ENCODE measurements around the gene ZNF664.
"Not testable (repeated sequence)": the region's sequence is repeated elsewhere in the genome, so short reads cannot be mapped to it uniquely, and the experiment has no call there.

The ZNF664 gene

GRCh38 chr12:123941000-123941399 lies 32.0 kb upstream of the ZNF664 start:
- no peak overlapping the region for H3K9ac ChIP-seq
- peaks cover 44% of the 10 kb centered on the region for H3K36me3 ChIP-seq
- H3K4me3 ChIP-seq, result no peak overlapping the region
- peaks cover 10% of the 10 kb centered on the region for H3K9me3 ChIP-seq
- no peak for TF ChIP-seq Cebpa-rat (IDR thresholded peaks at IDR 0.05)
- no peaks in the 10 kb centered on the region for H3K27me3 ChIP-seq
- H3K4me1 ChIP-seq, result peaks cover 39% of the 10 kb centered on the region
- H3K27ac ChIP-seq, result no peak overlapping the region
- H4K20me1 ChIP-seq, result no peaks in the 10 kb centered on the region
- no peak overlapping the region for H3K4me2 ChIP-seq

- no peaks in the 10 kb centered on the region for H3K27me3 ChIP-seq
- peaks cover 39% of the 10 kb centered on the region for H3K4me1 ChIP-seq
- H3K4me2 ChIP-seq, result no peak overlapping the region
- TF ChIP-seq Cebpa-rat (IDR thresholded peaks at IDR 0.05), result no peak
- peaks cover 41% of the 10 kb centered on the region for H3K36me3 ChIP-seq
- no peaks in the 10 kb centered on the region for H4K20me1 ChIP-seq
- no peak overlapping the region for H3K9ac ChIP-seq
- H3K27ac ChIP-seq, result no peak overlapping the region
- H3K4me3 ChIP-seq, result no peak overlapping the region
- H3K9me3 ChIP-seq, result peaks cover 10% of the 10 kb centered on the region
Observed at GRCh38 chr12:123941624-123942237, 31.3 kb upstream of the ZNF664 start.

GRCh38 chr12:123942238-123942653 lies 30.8 kb upstream of the ZNF664 start:
- Histone ChIP-seq H3K4me3 (no peak overlapping the region), H3K27me3 (no peaks in the 10 kb centered on the region), H3K4me1 (peaks cover 35% of the 10 kb centered on the region), H3K4me2 (no peak overlapping the region), H3K9ac (no peak overlapping the region), H3K36me3 (peaks cover 37% of the 10 kb centered on the region), H3K27ac (no peak overlapping the region), H3K9me3 (peaks cover 10% of the 10 kb centered on the region), H4K20me1 (no peaks in the 10 kb centered on the region)
- no peak for TF ChIP-seq Cebpa-rat (IDR thresholded peaks at IDR 0.05)

- H3K27me3 ChIP-seq, result no peaks in the 10 kb centered on the region
- no peak for TF ChIP-seq Cebpa-rat (IDR thresholded peaks at IDR 0.05)
- no peak overlapping the region for H3K27ac ChIP-seq
- H3K9ac ChIP-seq, result no peak overlapping the region
- peaks cover 10% of the 10 kb centered on the region for H3K9me3 ChIP-seq
- H4K20me1 ChIP-seq, result no peaks in the 10 kb centered on the region
- H3K4me3 ChIP-seq, result no peak overlapping the region
- H3K4me1 ChIP-seq, result peaks cover 26% of the 10 kb centered on the region
- H3K4me2 ChIP-seq, result 0 out of 2 replicates have a peak overlapping the region, but pooled peaks have one; percentile 18
- H3K36me3 ChIP-seq, result peaks cover 37% of the 10 kb centered on the region
Observed at GRCh38 chr12:123942911-123943648, 29.9 kb upstream of the ZNF664 start.

GRCh38 chr12:123943816-123944215 lies 29.2 kb upstream of the ZNF664 start:
- H3K27ac ChIP-seq, result no peak overlapping the region

GRCh38 chr12:123944696-123945095 lies 28.3 kb upstream of the ZNF664 start:
- Histone ChIP-seq H3K4me3 (no peak overlapping the region), H3K9me3 (peaks cover 10% of the 10 kb centered on the region), H3K9ac (no peak overlapping the region), H3K4me2 (no peak overlapping the region), H3K27ac (no peak overlapping the region), H4K20me1 (no peaks in the 10 kb centered on the region), H3K36me3 (peaks cover 40% of the 10 kb centered on the region), H3K27me3 (no peaks in the 10 kb centered on the region), H3K4me1 (peaks cover 14% of the 10 kb centered on the region)
- TF ChIP-seq Cebpa-rat (IDR thresholded peaks at IDR 0.05), result no peak

More at GRCh38 chr12:123943816-123944215, 29.2 kb upstream of the ZNF664 start:
- H3K9ac ChIP-seq, result no peak overlapping the region
- H3K9me3 ChIP-seq, result peaks cover 10% of the 10 kb centered on the region
- peak overlapping the region; percentile 18; the same call in 1 of the 2 replicates for H3K4me2 ChIP-seq
- no peaks in the 10 kb centered on the region for H4K20me1 ChIP-seq
- TF ChIP-seq Cebpa-rat (IDR thresholded peaks at IDR 0.05), result no peak
- peaks cover 37% of the 10 kb centered on the region for H3K36me3 ChIP-seq
- H3K4me1 ChIP-seq, result peaks cover 19% of the 10 kb centered on the region
- no peak overlapping the region for H3K4me3 ChIP-seq
- H3K27me3 ChIP-seq, result no peaks in the 10 kb centered on the region

GRCh38 chr12:123945287-123946151 lies 27.5 kb upstream of the ZNF664 start:
- Histone ChIP-seq H3K27ac (no peak overlapping the region), H3K4me2 (no peak overlapping the region), H3K36me3 (peaks cover 34% of the 10 kb centered on the region), H3K9ac (no peak overlapping the region), H3K4me1 (peaks cover 14% of the 10 kb centered on the region), H3K9me3 (peaks cover 10% of the 10 kb centered on the region), H4K20me1 (peaks cover 5% of the 10 kb centered on the region; the same call in 1 of the 2 replicates), H3K4me3 (no peak overlapping the region), H3K27me3 (no peaks in the 10 kb centered on the region)
- TF ChIP-seq Cebpa-rat (IDR thresholded peaks at IDR 0.05), result no peak

- H3K4me3 ChIP-seq, result no peak overlapping the region
- H3K27me3 ChIP-seq, result no peaks in the 10 kb centered on the region
- H3K36me3 ChIP-seq, result peaks cover 31% of the 10 kb centered on the region
- H3K9me3 ChIP-seq, result peaks cover 10% of the 10 kb centered on the region
- no peak for TF ChIP-seq Cebpa-rat (IDR thresholded peaks at IDR 0.05)
- H3K9ac ChIP-seq, result no peak overlapping the region
- H3K27ac ChIP-seq, result no peak overlapping the region
- H3K4me2 ChIP-seq, result no peak overlapping the region
- H3K4me1 ChIP-seq, result peaks cover 14% of the 10 kb centered on the region
- H4K20me1 ChIP-seq, result peaks cover 7% of the 10 kb centered on the region; the same call in 1 of the 2 replicates
Observed at GRCh38 chr12:123946152-123946515, 26.9 kb upstream of the ZNF664 start.

GRCh38 chr12:123946516-123947505 lies 26.2 kb upstream of the ZNF664 start:
- H3K4me2 ChIP-seq, H3K27ac ChIP-seq, H3K4me3 ChIP-seq, H4K20me1 ChIP-seq, H3K9me3 ChIP-seq, H3K27me3 ChIP-seq, H3K9ac ChIP-seq: not testable (repeated sequence)
- H3K36me3 ChIP-seq, result peaks cover 24% of the 10 kb centered on the region
- peaks cover 14% of the 10 kb centered on the region for H3K4me1 ChIP-seq

GRCh38 chr12:123947531-123947930 lies 25.5 kb upstream of the ZNF664 start:
- H4K20me1 ChIP-seq, H3K27me3 ChIP-seq, H3K9me3 ChIP-seq, H3K27ac ChIP-seq, H3K9ac ChIP-seq, H3K4me2 ChIP-seq, H3K4me3 ChIP-seq: not testable (repeated sequence)
- Histone ChIP-seq H3K36me3 (peaks cover 17% of the 10 kb centered on the region; the same call in 1 of the 2 replicates), H3K4me1 (peaks cover 18% of the 10 kb centered on the region)
